ENCODE measurements around the gene JSRP1. TPM values are rescaled to one million over a fixed set of nuclear protein-coding genes. Genes with fewer than 3 reads are reported as not detected.

JSRP1 gene, protein sequence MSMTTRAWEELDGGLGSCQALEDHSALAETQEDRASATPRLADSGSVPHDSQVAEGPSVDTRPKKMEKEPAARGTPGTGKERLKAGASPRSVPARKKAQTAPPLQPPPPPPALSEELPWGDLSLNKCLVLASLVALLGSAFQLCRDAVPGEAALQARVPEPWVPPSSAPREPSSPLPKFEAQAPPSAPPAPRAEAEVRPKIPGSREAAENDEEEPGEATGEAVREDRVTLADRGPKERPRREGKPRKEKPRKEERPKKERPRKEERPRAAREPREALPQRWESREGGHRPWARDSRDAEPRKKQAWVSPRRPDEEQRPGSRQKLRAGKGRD
- not detected in 2 replicates for total RNA-seq

DNA sequence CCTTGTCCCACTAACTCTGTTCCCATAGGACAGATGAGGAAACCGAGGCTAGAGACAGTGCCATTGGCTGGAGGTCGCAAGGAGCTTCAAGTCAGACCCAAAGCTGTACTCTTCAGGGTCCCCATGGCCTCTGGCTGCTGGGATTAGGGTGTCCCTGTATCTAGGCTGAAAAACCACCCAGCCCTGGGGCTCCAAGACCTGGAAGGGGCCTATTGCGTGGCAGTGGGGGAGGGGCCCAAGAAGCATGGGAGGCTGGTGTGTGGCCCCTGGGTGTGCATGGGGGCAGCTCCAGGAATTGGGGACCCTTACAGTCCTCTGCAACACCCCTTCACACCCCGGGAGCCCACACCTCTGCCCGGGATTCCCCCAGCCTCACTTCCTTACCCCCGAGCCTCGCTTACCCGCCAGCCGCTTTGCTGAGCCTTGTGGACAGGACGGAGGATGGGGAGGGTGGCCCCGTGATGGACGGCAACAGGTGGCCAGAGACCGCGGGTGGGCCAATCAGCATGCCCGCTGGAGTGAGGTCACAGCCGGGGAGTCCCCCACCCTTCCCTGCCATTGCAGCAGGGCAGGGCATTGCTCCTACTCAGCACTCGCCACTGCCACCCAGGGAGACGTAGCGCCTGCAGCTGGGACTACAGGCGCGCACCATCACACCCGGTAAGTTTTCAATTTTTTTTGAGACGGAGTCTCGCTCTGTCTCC is at the start of gene JSRP1:
TSS of gene JSRP1 (minus strand) at position 436 of the 704 bp plus-strand sequence. CDS start 1,103 bp downstream, outside the sequence.

DNA sequence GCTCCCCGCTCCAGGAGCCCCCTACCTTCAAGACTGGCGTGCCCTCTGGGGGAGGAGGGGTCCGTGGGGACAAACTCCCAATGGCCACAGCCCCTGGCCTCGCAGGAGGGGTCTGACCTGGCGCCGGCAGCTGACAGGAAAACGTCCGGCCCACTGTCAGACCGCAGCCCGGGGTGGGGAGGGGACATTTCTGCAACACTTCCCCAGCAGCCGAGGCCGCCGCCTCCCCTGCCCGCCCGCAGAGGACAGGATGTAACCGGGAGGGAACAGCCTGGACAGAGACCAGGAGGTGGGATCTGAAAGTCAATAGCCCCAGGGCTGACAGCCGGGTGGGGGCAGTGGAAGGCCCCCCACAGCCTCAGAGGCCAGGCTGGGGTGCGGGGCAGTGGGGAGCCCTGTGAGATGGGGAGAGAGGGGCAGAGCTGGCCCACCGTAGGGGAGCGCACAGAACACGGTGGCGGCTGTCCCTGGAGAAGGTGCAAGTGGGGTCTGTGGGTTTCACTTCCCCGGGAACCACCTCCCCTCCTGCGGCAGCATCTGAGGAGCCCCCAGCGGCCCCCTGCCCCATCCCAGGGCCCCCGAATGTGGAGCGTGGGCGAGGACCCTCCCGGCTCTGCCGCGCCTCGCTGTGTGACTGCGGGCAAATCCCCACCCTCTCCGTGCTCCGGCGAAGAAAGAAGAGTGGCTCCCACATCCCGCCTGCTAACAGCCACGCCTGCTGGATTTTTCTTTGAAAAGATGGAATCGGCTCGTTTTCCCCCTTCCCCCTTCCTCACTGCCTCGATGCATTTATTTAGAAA is 26.0 kb upstream of the JSRP1 start, which contains the start of gene PEAK3:
TSS of gene PEAK3 (minus strand) at position 114 of the 800 bp plus-strand sequence. CDS start 1,244 bp downstream, outside the sequence.

DNA sequence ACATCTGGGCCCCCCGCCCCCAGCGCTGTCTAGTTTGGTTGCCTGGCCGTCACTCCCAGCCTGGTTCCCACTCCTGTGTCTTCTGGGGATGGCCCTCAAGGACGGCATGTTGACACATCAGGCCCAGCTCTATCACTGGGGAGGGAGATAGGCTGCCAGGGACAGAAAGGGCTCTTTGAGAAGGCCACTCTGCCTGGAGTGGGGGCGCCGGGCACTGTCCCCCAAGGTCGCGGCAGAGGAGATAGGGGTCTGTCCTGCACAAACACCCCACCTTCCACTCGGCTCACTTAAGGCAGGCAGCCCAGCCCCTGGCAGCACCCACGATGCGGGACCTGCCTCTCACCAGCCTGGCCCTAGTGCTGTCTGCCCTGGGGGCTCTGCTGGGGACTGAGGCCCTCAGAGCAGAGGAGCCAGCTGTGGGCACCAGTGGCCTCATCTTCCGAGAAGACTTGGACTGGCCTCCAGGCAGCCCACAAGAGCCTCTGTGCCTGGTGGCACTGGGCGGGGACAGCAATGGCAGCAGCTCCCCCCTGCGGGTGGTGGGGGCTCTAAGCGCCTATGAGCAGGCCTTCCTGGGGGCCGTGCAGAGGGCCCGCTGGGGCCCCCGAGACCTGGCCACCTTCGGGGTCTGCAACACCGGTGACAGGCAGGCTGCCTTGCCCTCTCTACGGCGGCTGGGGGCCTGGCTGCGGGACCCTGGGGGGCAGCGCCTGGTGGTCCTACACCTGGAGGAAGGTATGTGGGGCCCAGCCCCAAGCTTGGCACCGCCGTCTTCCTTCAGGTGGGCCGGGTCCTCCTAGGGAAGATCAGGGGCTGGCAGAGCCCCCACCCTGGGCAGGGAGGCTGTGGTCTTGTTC is 7.0 kb downstream of the JSRP1 start, which contains the start of gene AMH:
TSS of gene AMH (plus strand) at position 314 of the 857 bp plus-strand sequence. CDS start at position 324, 10 bp downstream.

DNA sequence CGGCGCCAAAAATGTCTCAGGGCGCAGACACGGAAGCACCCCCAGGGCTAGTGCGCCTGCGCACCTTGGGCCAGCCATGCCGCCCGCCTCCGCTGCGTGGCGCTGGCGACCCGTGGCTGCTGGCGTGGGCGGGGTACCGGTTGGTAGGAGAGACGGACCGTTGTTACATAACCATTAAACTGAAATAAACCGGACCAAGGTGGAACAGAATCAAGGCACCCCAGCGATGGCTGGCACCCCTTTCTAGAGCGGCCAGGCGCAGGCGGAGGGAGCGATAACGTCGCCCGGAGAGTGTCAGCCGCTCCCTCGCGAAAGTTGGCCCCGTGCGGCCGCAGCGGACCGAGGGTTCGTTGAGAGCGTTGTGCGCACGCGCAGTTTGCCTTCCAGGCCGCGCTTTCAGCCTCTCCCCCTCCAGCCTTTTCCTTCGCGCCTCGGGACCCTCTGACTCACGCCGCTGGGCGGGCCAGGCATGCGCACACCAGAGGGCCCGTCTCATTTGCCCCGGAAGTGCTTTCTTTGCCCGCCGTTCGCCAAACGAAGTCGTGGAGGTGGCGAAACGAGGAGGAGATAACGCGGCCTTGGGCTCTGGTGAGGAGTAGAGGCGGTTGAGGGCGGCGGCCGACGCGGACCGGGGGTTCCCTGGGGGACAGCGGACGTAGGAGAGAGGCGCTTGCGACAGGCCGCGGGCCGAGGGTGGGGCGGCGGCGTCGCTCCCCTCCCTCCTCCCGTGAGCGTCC is 19.7 kb downstream of the JSRP1 start, which contains the start of the genes PLEKHJ1 and SF3A2:
TSS of gene PLEKHJ1 (minus strand) at position 16 of the 737 bp plus-strand sequence. CDS start 81 bp downstream, outside the sequence.
TSS of gene SF3A2 (plus strand) at position 511 of the 737 bp plus-strand sequence. CDS start 6,595 bp downstream, outside the sequence.

Small RNAs within 50 kb of the gene (small RNA-seq; reads per million reads assigned to genes)
- not detected for gene MIR1227

Other genes with a start within 250 kb of the JSRP1 start
- 52.0 and 91.8 TPM in 2 replicates for gene BTBD2, start 240.7 kb downstream of the JSRP1 start, total RNA-seq
- 82.3 and 126 TPM in 2 replicates for gene MKNK2, start 205.2 kb downstream of the JSRP1 start, total RNA-seq
- 40.6 and 45.1 TPM in 2 replicates for gene MOB3A, start 160.1 kb downstream of the JSRP1 start, total RNA-seq
- 0.96 and 2.0 TPM in 2 replicates for gene IZUMO4, start 159.5 kb downstream of the JSRP1 start, total RNA-seq
- 144 and 203 TPM in 2 replicates for gene AP3D1, start 104.9 kb downstream of the JSRP1 start, total RNA-seq
- gene DOT1L, start 92.5 kb downstream of the JSRP1 start, total RNA-seq = 8.1 and 8.5 TPM in 2 replicates
- 44.3 and 53.9 TPM in 2 replicates for gene PLEKHJ1, start 20.1 kb downstream of the JSRP1 start, total RNA-seq
- gene SF3A2, start 19.6 kb downstream of the JSRP1 start, total RNA-seq = 43.2 and 61.7 TPM in 2 replicates
- gene AMH, start 7.1 kb downstream of the JSRP1 start, total RNA-seq = 1.7 and 2.6 TPM in 2 replicates
- not detected in 2 replicates for gene PEAK3, start 25.8 kb upstream of the JSRP1 start, total RNA-seq
- gene LINGO3, start 51.7 kb upstream of the JSRP1 start, total RNA-seq = under 0.01 TPM in 1 of 2 replicates, not detected in the other
- 127 and 172 TPM in 2 replicates for gene LSM7, start 72.2 kb upstream of the JSRP1 start, total RNA-seq
- gene SPPL2B, start 72.3 kb upstream of the JSRP1 start, total RNA-seq = 26.3 and 31.4 TPM in 2 replicates
- not detected in 2 replicates for gene TMPRSS9, start 103.8 kb upstream of the JSRP1 start, total RNA-seq
- gene TIMM13, start 171.2 kb upstream of the JSRP1 start, total RNA-seq = 49.3 and 51.7 TPM in 2 replicates
- 71.2 and 91.5 TPM in 2 replicates for gene LMNB2, start 200.5 kb upstream of the JSRP1 start, total RNA-seq
- 26.7 and 53.2 TPM in 2 replicates for gene GADD45B, start 219.7 kb upstream of the JSRP1 start, total RNA-seq